SK-N-SH (cell line): Measurements from ENCODE around the gene FAM234A. TPM values are rescaled to one million over a fixed set of nuclear protein-coding genes. Genes with fewer than 3 reads are reported as not detected.

ENCODE experiments used
- EP300 ChIP-seq, 2 experiments: IDR thresholded peaks; 2 replicates each; pipeline versions ENCODE4 v1.4.0 to v1.6.1; 2012; ENCODE audit warnings: borderline replicate concordance in 1 of 2, low read depth in 1 of 2, low read length in 1 of 2
- EZH2phosphoT487 ChIP-seq: fragments of 200-600 bp; sonication (generic); IDR thresholded peaks from 2 replicates; pipeline ENCODE4 v1.6.1; 2017; ENCODE audit warnings: low read depth, mixed run types, mild to moderate bottlenecking, antibody characterized with exemption, moderate library complexity, borderline replicate concordance
- FOXM1 ChIP-seq: IDR thresholded peaks from 2 replicates; pipeline ENCODE4 v1.4.0; 2012; ENCODE audit warnings: low read depth, mild to moderate bottlenecking
- GABPA ChIP-seq: IDR thresholded peaks from 2 replicates; pipeline ENCODE4 v1.4.0; 2012; ENCODE audit warnings: low read depth, mild to moderate bottlenecking
- MAX ChIP-seq: IDR thresholded peaks from 2 replicates; pipeline ENCODE4 v1.4.0; 2012; ENCODE audit warnings: low read depth
- MEF2A ChIP-seq: IDR thresholded peaks from 2 replicates; pipeline ENCODE4 v1.4.0; 2012; ENCODE audit warnings: low read depth, borderline replicate concordance
- MXI1 ChIP-seq: IDR thresholded peaks from 2 replicates; pipeline ENCODE4 v1.6.1; 2012; ENCODE audit warnings: mild to moderate bottlenecking, low read depth, low read length, improper control_type of control experiment
- NRF1 ChIP-seq: IDR thresholded peaks from 2 replicates; pipeline ENCODE4 v1.6.1; 2012; ENCODE audit warnings: low read depth, mild to moderate bottlenecking, low read length
- RAD21 ChIP-seq: IDR thresholded peaks from 2 replicates; pipeline ENCODE4 v1.6.1; 2012; ENCODE audit warnings: mild to moderate bottlenecking, low read length
- REST ChIP-seq: IDR thresholded peaks from 2 replicates; pipeline ENCODE4 v1.6.1; 2012; ENCODE audit warnings: mild to moderate bottlenecking, low read depth, low read length, moderate library complexity
- RXRA ChIP-seq: IDR thresholded peaks from 2 replicates; pipeline ENCODE4 v1.4.0; 2012; ENCODE audit warnings: low read depth, mild to moderate bottlenecking, borderline replicate concordance
- TCF12 ChIP-seq: IDR thresholded peaks from 2 replicates; pipeline ENCODE4 v1.4.0; 2012
- TEAD4 ChIP-seq: IDR thresholded peaks from 2 replicates; pipeline ENCODE4 v1.4.0; 2012; ENCODE audit warnings: mild to moderate bottlenecking, borderline replicate concordance; ENCODE audit not compliant: insufficient read depth
- USF2 ChIP-seq: fragments of 150-350 bp; IDR thresholded peaks from 2 replicates; pipeline ENCODE4 v1.6.1; 2017; ENCODE audit warnings: antibody characterized with exemption, low read length, low read depth, borderline replicate concordance
- ZBTB33 ChIP-seq: IDR thresholded peaks from 2 replicates; pipeline ENCODE4 v1.4.0; 2012; ENCODE audit warnings: low read depth, borderline replicate concordance
- polyA plus RNA-seq, 3 experiments: library from polyadenylated mRNA; depleted of rRNA; stranded (reverse); fragments of >200 nt; gene quantifications; 2 replicates each; pipeline ENCODE4 v1.2.3, GENCODE V29; 2012

FAM234A gene
- polyA plus RNA-seq, 1 of the 3 experiments (the other 2 are of a cell fraction) = 126 TPM

GRCh38 chr16:228852-229730, 5.5 kb upstream of the FAM234A start, which contains the start of gene LUC7L (continued):
- TF ChIP-seq MAX = peak; percentile 99
- peak; percentile 93 for TF ChIP-seq GABPA
- TF ChIP-seq TCF12 = no peak
- TF ChIP-seq TEAD4 = 0 out of 2 replicates have a peak, but pooled peaks have one; percentile 23
- TF ChIP-seq REST = 0 out of 2 replicates have a peak, but pooled peaks have one; percentile 8
- peak; percentile 88 for TF ChIP-seq NRF1
- peak; percentile 51 for TF ChIP-seq MXI1
- TF ChIP-seq USF2 = no peak
- TF ChIP-seq RAD21 = no peak
- no peak for TF ChIP-seq FOXM1
- TF ChIP-seq ZBTB33 = no peak
- TF ChIP-seq RXRA = no peak
- TF ChIP-seq EZH2phosphoT487 = no peak
- TF ChIP-seq MEF2A = no peak
- 0 out of 4 replicates have a peak, but pooled peaks of 1 of the 2 experiments have one; percentile 8 for TF ChIP-seq EP300 (IDR thresholded peaks at IDR 0.05; ENCODE audit: borderline replicate concordance in 1 of 2, low read depth in 1 of 2, low read length in 1 of 2)
